Measurements from ENCODE around the gene SPSB1.

DNA sequence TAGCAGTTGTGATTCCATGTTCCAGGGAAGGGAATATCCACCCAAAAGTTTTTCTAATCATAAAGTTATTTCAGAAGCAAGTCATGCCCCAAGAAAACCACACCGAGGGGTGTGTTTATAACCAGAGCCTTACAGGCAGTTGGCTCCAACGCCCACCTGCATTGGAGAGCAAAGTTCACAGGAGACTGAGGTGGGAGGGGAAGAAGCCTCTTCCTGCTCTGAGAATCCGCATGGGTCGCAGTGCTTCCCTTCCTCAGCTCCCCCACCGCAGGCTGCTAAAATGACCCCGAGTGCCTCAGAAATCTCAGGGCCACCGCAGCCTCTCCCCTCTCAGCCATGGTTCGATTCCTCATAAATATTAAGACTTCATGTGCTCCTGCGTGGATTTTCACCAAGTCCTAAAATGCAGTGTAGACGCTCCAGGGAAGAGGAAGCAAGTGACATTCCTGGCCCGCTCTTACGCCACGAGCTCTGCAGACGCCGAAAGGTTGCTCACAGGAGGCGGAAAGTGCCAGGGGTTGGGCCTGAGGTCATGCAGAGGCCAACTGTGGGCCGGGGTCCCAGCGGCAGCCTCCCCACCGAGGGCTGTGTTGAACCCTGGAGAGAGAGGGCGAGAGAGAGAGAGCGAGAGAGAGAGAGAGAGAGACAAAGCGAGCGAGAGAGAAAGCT, 13.4 kb upstream of the SPSB1 start:
- TF ChIP-seq POLR2A (IDR thresholded peaks at IDR 0.05) (no peak), EP300 (IDR thresholded peaks at IDR 0.05) (no peak)
- TF ChIP-seq, protein P1, sequence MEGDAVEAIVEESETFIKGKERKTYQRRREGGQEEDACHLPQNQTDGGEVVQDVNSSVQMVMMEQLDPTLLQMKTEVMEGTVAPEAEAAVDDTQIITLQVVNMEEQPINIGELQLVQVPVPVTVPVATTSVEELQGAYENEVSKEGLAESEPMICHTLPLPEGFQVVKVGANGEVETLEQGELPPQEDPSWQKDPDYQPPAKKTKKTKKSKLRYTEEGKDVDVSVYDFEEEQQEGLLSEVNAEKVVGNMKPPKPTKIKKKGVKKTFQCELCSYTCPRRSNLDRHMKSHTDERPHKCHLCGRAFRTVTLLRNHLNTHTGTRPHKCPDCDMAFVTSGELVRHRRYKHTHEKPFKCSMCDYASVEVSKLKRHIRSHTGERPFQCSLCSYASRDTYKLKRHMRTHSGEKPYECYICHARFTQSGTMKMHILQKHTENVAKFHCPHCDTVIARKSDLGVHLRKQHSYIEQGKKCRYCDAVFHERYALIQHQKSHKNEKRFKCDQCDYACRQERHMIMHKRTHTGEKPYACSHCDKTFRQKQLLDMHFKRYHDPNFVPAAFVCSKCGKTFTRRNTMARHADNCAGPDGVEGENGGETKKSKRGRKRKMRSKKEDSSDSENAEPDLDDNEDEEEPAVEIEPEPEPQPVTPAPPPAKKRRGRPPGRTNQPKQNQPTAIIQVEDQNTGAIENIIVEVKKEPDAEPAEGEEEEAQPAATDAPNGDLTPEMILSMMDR (IDR thresholded peaks at IDR 0.05): no peak
